PFSK-1 (cell line): ENCODE measurements around the gene FBXO48.

Experiments used
- POLR2AphosphoS5 ChIP-seq: IDR thresholded peaks from 2 replicates; pipeline ENCODE4 v1.6.1; 2012; ENCODE audit warnings: low read depth, mild to moderate bottlenecking, control low read depth, low read length, moderate library complexity
- REST ChIP-seq, 2 experiments: IDR thresholded peaks; 2 replicates each; pipeline versions ENCODE4 v1.6.1 to v1.8.0; 2011 to 2012; ENCODE audit warnings: low read depth in 2 of 2, low read length in 2 of 2, control low read depth in 1 of 2, inconsistent platforms in 1 of 2, mild to moderate bottlenecking in 1 of 2, moderate library complexity in 1 of 2; ENCODE audit not compliant: insufficient read depth in 1 of 2
- TAF1 ChIP-seq: IDR thresholded peaks from 2 replicates; pipeline ENCODE4 v1.6.1; 2012; ENCODE audit warnings: low read length, control low read depth, borderline replicate concordance; ENCODE audit not compliant: insufficient read depth

DNA sequence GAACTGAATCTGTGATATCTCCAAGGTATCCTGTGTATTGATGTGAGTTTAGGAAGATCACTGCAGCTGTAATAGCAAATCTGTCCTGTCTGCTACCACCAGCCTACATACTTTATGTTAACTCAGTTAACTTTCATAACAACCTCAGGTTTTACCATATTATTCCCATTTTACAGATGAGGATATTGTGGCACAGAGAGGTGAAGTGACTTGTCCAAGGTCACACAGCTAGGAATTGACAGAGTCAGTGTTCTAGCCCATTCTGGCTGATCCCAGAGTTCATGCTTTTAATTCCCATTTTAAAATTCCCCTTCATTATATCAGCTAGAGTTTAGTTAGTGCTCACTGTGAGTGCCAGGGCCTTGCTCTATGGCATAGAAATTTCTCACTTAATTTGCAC is 52.6 kb downstream of the FBXO48 start:
- TF ChIP-seq POLR2AphosphoS5 (no peak), REST (IDR thresholded peaks at IDR 0.05; ENCODE audit: insufficient read depth in 1 of 2, low read depth in 2 of 2, low read length in 2 of 2) (no peak), TAF1 (no peak)
